ENCODE results near the gene SIX2. TPM values are rescaled to one million over a fixed set of nuclear protein-coding genes. Genes with fewer than 3 reads are reported as not detected.

The SIX2 gene
- total RNA-seq, 2 experiments from 2014 or later: not detected

GRCh38 chr2:44962176-44962695 is 47.0 kb downstream of the SIX2 start:
- intact Hi-C loops (cut with micrococcal nuclease): no loop called here
- H3K4me1 Mint-ChIP-seq (ENCODE audit: low read depth): no peaks in the 10 kb centered on the region
- no peak for ATAC-seq

GRCh38 chr2:44960871-44961270 is 48.4 kb downstream of the SIX2 start:
- TF ChIP-seq, protein P1, sequence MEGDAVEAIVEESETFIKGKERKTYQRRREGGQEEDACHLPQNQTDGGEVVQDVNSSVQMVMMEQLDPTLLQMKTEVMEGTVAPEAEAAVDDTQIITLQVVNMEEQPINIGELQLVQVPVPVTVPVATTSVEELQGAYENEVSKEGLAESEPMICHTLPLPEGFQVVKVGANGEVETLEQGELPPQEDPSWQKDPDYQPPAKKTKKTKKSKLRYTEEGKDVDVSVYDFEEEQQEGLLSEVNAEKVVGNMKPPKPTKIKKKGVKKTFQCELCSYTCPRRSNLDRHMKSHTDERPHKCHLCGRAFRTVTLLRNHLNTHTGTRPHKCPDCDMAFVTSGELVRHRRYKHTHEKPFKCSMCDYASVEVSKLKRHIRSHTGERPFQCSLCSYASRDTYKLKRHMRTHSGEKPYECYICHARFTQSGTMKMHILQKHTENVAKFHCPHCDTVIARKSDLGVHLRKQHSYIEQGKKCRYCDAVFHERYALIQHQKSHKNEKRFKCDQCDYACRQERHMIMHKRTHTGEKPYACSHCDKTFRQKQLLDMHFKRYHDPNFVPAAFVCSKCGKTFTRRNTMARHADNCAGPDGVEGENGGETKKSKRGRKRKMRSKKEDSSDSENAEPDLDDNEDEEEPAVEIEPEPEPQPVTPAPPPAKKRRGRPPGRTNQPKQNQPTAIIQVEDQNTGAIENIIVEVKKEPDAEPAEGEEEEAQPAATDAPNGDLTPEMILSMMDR (IDR thresholded peaks at IDR 0.05): no peak
- ChIA-PET POLR2A (no interaction called here), CTCF (no interaction called here)
- ATAC-seq (no peak), DNase-seq (no peak)
- intact Hi-C loops (cut with micrococcal nuclease): no loop called here
- no peak overlapping the region for H3K4me3 Mint-ChIP-seq
- H3K27me3 Mint-ChIP-seq: peaks cover 27% of the 10 kb centered on the region
- H3K9me3 Mint-ChIP-seq: no peaks in the 10 kb centered on the region
- H3K27ac Mint-ChIP-seq: no peak overlapping the region
- no peaks in the 10 kb centered on the region for H3K36me3 Mint-ChIP-seq (ENCODE audit: low read depth)
- H3K4me1 Mint-ChIP-seq (ENCODE audit: low read depth): no peaks in the 10 kb centered on the region

More at GRCh38 chr2:44962176-44962695, 47.0 kb downstream of the SIX2 start:
- Mint-ChIP-seq H3K9me3 (no peaks in the 10 kb centered on the region), H3K27me3 (peaks cover 17% of the 10 kb centered on the region), H3K27ac (no peak overlapping the region), H3K4me3 (no peak overlapping the region), H3K36me3 (ENCODE audit: low read depth) (no peaks in the 10 kb centered on the region)
- TF ChIP-seq, protein P1 (IDR thresholded peaks at IDR 0.05): no peak
- no peak for DNase-seq
- ChIA-PET CTCF (no interaction called here), POLR2A (no interaction called here)

DNA sequence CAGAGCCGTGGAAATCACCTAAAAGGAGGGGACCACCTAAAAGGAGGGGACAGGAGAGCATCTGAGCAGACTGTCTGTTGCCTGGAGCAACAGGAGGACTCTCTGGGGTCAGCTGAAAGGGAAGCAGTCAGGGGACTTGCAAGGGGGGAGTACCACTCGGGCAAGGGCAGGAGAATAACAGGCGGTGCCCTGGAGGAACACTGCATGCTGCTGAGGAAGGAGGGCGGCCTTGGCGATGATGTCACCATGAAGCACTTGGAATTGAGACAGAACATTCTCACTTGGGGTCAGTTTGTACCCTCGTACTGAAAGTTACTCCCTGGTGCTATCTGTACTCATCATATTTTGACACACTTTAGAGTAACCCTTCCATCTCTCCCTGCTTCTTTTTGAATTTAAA is 49.4 kb downstream of the SIX2 start:
- Mint-ChIP-seq H3K27ac (no peak overlapping the region), H3K4me3 (no peak overlapping the region), H3K9me3 (no peaks in the 10 kb centered on the region), H3K4me1 (ENCODE audit: low read depth) (peaks cover 4% of the 10 kb centered on the region), H3K27me3 (peaks cover 28% of the 10 kb centered on the region), H3K36me3 (ENCODE audit: low read depth) (no peaks in the 10 kb centered on the region)
- CTCF ChIA-PET: no interaction called here
- ATAC-seq: no peak
- intact Hi-C loops (cut with micrococcal nuclease): loop anchor here (5.0 to 10.0 kb wide), 5 partner anchors 395 to 915 kb away; no protein-coding TSS in a partner anchor
- POLR2A ChIA-PET: no interaction called here
- DNase-seq: no peak
- TF ChIP-seq, protein P1 (IDR thresholded peaks at IDR 0.05): no peak

- DNase-seq: no peak
- intact Hi-C loops (cut with micrococcal nuclease): loop anchor here (5.0 to 10.0 kb wide), 5 partner anchors 393 to 913 kb away; no protein-coding TSS in a partner anchor
- Mint-ChIP-seq H3K27me3 (peaks cover 38% of the 10 kb centered on the region), H3K36me3 (ENCODE audit: low read depth) (no peaks in the 10 kb centered on the region), H3K27ac (no peak overlapping the region), H3K9me3 (no peaks in the 10 kb centered on the region), H3K4me1 (ENCODE audit: low read depth) (peaks cover 12% of the 10 kb centered on the region), H3K4me3 (no peak overlapping the region)
- no peak for ATAC-seq
- POLR2A ChIA-PET: no interaction called here
- TF ChIP-seq, protein P1 (IDR thresholded peaks at IDR 0.05): no peak
- CTCF ChIA-PET: interaction anchor here (0.7 to 8.3 kb wide), 9 partner anchors 19 to 567 kb away, joined by 3 to 100 read pairs (median 4); no protein-coding TSS in a partner anchor
These were observed 51.5 kb downstream of the SIX2 start for GRCh38 chr2:44957656-44958327.

GRCh38 chr2:44956843-44957242 is 52.4 kb downstream of the SIX2 start:
- no peaks in the 10 kb centered on the region for H3K9me3 Mint-ChIP-seq
- no peaks in the 10 kb centered on the region for H3K36me3 Mint-ChIP-seq (ENCODE audit: low read depth)
- H3K4me1 Mint-ChIP-seq (ENCODE audit: low read depth): peaks cover 14% of the 10 kb centered on the region
- H3K4me3 Mint-ChIP-seq: no peak overlapping the region
- CTCF ChIA-PET: interaction anchor here (0.6 to 8.3 kb wide), 19 partner anchors 8 to 598 kb away, joined by 3 to 100 read pairs (median 8); no protein-coding TSS in a partner anchor
- POLR2A ChIA-PET: no interaction called here
- intact Hi-C loops (cut with micrococcal nuclease): loop anchor here (5.0 to 10.0 kb wide), 5 partner anchors 392 to 912 kb away; no protein-coding TSS in a partner anchor
- H3K27ac Mint-ChIP-seq: no peak overlapping the region
- no peak for ATAC-seq
- TF ChIP-seq, protein P1 (IDR thresholded peaks at IDR 0.05): no peak
- H3K27me3 Mint-ChIP-seq: peaks cover 40% of the 10 kb centered on the region
- no peak for DNase-seq

All from activated CD8-positive, alpha-beta T cell treated with anti-CD3 and anti-CD28 coated beads for 36 hours (primary cell).